Measurements from ENCODE around the gene NRP1. TPM values are rescaled to one million over a fixed set of nuclear protein-coding genes. Genes with fewer than 3 reads are reported as not detected.

NRP1 gene
- polyA plus RNA-seq, 2 of the 4 experiments (the other 2 are of a cell fraction) = 121 to 259 TPM

DNA sequence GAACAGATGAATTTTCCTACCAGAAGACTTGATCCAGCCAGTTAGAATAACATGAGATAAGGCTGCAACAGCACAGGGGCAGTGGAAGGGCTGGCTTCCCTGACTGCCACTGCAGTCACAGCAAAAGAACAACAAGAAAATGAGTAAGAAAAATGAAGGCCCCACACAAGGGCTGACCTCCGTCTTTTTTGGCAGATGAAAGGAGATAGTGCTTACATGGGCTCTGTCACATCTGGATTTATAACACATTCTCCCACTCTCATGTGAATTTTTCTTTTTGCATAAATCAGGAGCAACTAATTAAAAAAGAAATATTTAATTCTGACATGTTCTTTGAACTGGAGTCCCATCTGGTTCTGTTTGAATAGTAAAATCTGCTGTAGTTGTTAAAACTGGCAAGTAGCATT, 99.6 kb downstream of the NRP1 start:
- CTCF ChIA-PET = interaction anchor here (4.0 kb wide), 1 partner anchor 14 kb away, joined by 13 read pairs; no protein-coding TSS in a partner anchor
- 88% methylated on average over 1 of the region's 1 CpG for WGBS (ENCODE audit: missing lambda C conversion rate)
- DNase-seq (ENCODE audit: low read depth in 1 of 2, low spot score in 1 of 2) (no peak), FAIRE-seq (no peak), ATAC-seq (no peak)
- H3K9me3 ChIP-seq = no peaks in the 10 kb centered on the region
- H3K4me3 ChIP-seq = no peak overlapping the region
- POLR2A ChIA-PET = no interaction called here
- no peak overlapping the region for H3K4me2 ChIP-seq
- TF ChIP-seq RCOR1 (IDR thresholded peaks at IDR 0.05; ENCODE audit: low read depth, low read length) = no peak
- no peak for TF ChIP-seq HOXA7 (CRISPR knock-in tag; IDR thresholded peaks at IDR 0.05)
- H3K4me1 ChIP-seq = peaks cover 59% of the 10 kb centered on the region
- H3K27ac ChIP-seq = peak overlapping the region in 1 of 2 experiments; percentile 92; a peak in 3 of 6 replicates

DNA sequence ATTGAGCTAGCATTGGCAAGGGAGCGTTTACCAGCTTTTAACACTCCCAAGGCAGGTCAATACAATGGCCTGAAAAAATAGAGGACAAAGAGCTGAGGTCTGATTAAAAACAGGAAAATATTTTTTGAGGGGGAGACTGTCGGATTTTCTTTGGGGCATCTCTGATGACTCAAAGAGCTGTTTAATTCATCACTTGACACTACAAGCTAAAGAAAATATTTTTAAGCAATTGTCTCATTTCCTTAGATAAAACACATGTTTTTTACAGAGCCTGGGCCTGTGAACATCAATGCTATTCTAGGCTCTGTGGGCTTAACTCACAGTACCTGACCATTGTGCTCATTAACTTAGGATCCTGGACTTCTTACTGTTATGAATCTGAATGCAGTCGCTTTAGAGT, 100.8 kb downstream of the NRP1 start:
- DNase-seq (ENCODE audit: low read depth in 1 of 2, low spot score in 1 of 2) (no peak), ATAC-seq (no peak), FAIRE-seq (no peak)
- ChIA-PET POLR2A (no interaction called here), CTCF (interaction anchor here (1.2 to 4.0 kb wide), 3 partner anchors 10 to 40 kb away, joined by 3 to 13 read pairs (median 3); no protein-coding TSS in a partner anchor)
- Histone ChIP-seq H3K4me1 (peaks cover 59% of the 10 kb centered on the region), H3K27ac (peak overlapping the region in 1 of 2 experiments; percentile 20; a peak in 3 of 6 replicates), H3K9me3 (no peaks in the 10 kb centered on the region), H3K4me2 (no peak overlapping the region), H3K4me3 (no peak overlapping the region)
- TF ChIP-seq BCL3 (IDR thresholded peaks at IDR 0.05) = no peak
- 89% methylated on average over 3 of the region's 3 CpGs for WGBS (ENCODE audit: missing lambda C conversion rate)

DNA sequence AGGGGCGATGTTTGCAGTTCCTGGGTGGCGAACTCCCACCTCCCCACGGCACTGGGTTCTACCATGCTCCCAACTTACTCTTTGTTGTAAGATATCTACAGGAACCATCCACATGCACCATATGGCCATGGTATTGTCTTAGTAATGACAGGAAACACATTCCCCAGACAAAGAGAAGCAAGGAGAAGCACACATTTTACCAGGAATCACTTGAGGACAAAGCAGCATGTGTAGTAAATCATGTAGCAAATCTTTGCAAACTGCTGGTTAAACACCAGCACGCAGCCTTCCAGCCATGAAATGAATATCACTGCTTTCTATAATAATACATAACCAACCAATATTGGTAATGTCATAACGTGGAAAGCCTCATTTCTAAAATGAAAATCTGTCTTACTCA, 101.2 kb downstream of the NRP1 start:
- ChIA-PET CTCF (interaction anchor here (1.2 to 4.0 kb wide), 3 partner anchors 9 to 40 kb away, joined by 3 to 13 read pairs (median 3); no protein-coding TSS in a partner anchor), POLR2A (no interaction called here)
- peak overlapping the region in 1 of 2 experiments; percentile 20; a peak in 3 of 6 replicates for H3K27ac ChIP-seq
- H3K4me2 ChIP-seq = no peak overlapping the region
- WGBS (ENCODE audit: missing lambda C conversion rate) = 97% methylated on average over 5 of the region's 5 CpGs
- H3K4me3 ChIP-seq = no peak overlapping the region
- ATAC-seq (no peak), DNase-seq (ENCODE audit: low read depth in 1 of 2, low spot score in 1 of 2) (no peak), FAIRE-seq (no peak)
- H3K9me3 ChIP-seq = no peaks in the 10 kb centered on the region
- no peak for TF ChIP-seq HOXB5 (CRISPR knock-in tag; IDR thresholded peaks at IDR 0.05)
- TF ChIP-seq FOSL2 (IDR thresholded peaks at IDR 0.05) = no peak
- no peak for TF ChIP-seq FOSL2 (CRISPR knock-in tag; IDR thresholded peaks at IDR 0.05)
- no peak for TF ChIP-seq USF2 (IDR thresholded peaks at IDR 0.05)
- TF ChIP-seq ZNF302 (CRISPR knock-in tag; IDR thresholded peaks at IDR 0.05) = no peak
- TF ChIP-seq FOSB (CRISPR knock-in tag; IDR thresholded peaks at IDR 0.05) = no peak
- no peak for TF ChIP-seq HEYL (CRISPR knock-in tag; IDR thresholded peaks at IDR 0.05)
- TF ChIP-seq PBX3 (IDR thresholded peaks at IDR 0.05) = no peak
- TF ChIP-seq ZSCAN20 (CRISPR knock-in tag; IDR thresholded peaks at IDR 0.05) = no peak
- no peak for TF ChIP-seq NR3C1 (IDR thresholded peaks at IDR 0.05)
- no peak for TF ChIP-seq MAFK (IDR thresholded peaks at IDR 0.05; ENCODE audit: partially characterized antibody)
- no peak for TF ChIP-seq RNF2 (IDR thresholded peaks at IDR 0.05; ENCODE audit: borderline replicate concordance, low read depth)
- no peak for TF ChIP-seq HMGXB4 (CRISPR knock-in tag; IDR thresholded peaks at IDR 0.05; ENCODE audit: borderline replicate concordance)
- TF ChIP-seq JUNB (IDR thresholded peaks at IDR 0.05) = no peak
- TF ChIP-seq BCL3 (IDR thresholded peaks at IDR 0.05) = no peak
- no peak for TF ChIP-seq HDAC2 (IDR thresholded peaks at IDR 0.05)
- TF ChIP-seq HOXA7 (CRISPR knock-in tag; IDR thresholded peaks at IDR 0.05) = no peak
- no peak for TF ChIP-seq MAZ (IDR thresholded peaks at IDR 0.05; ENCODE audit: borderline replicate concordance, low read depth, low read length)
- peaks cover 54% of the 10 kb centered on the region for H3K4me1 ChIP-seq
